Stimulated activated CD8-positive, alpha-beta memory T cell treated with anti-CD3 and anti-CD28 coated beads, Interleukin-7, amount 100 ng/mL, for 24 hours (primary cell): ENCODE results near the gene FAP.

Source experiments
- DNase-seq: peaks from one replicate; pipeline ENCODE4 v3.0.0-alpha.2; 2020; ENCODE audit warnings: low read depth

The FAP gene

GRCh38 chr2:162243294-162243693 is at the start of gene FAP:
Gene FAP, minus strand, starts transcription at chr2:162243445. Its CDS starts 118 bp downstream, at chr2:162243327.
- no peak for DNase-seq

GRCh38 chr2:162291748-162292147 is 48.5 kb upstream of the FAP start:
- no peak for DNase-seq

GRCh38 chr2:162282765-162283425 is 39.6 kb upstream of the FAP start:
- no peak for DNase-seq

- DNase-seq, result no peak
These were observed 37.4 kb upstream of the FAP start for GRCh38 chr2:162280654-162281053.

- DNase-seq, result no peak
These were observed 34.1 kb upstream of the FAP start for GRCh38 chr2:162277381-162277780.

GRCh38 chr2:162267996-162268395 is 24.8 kb upstream of the FAP start:
- no peak for DNase-seq

GRCh38 chr2:162267496-162267895 is 24.3 kb upstream of the FAP start:
- no peak for DNase-seq

- no peak for DNase-seq
These were observed 23.2 kb upstream of the FAP start for GRCh38 chr2:162266460-162266760.

GRCh38 chr2:162265666-162266459 is 22.6 kb upstream of the FAP start:
- DNase-seq, result no peak

- no peak for DNase-seq
These were observed 18.0 kb upstream of the FAP start for GRCh38 chr2:162261032-162261945.

- no peak for DNase-seq
These were observed 15.4 kb upstream of the FAP start for GRCh38 chr2:162258686-162259085.

- DNase-seq, result no peak
These were observed 14.9 kb upstream of the FAP start for GRCh38 chr2:162258169-162258568.

GRCh38 chr2:162257425-162257824 is 14.2 kb upstream of the FAP start:
- DNase-seq, result no peak

- no peak for DNase-seq
These were observed 13.3 kb upstream of the FAP start for GRCh38 chr2:162256591-162256991.

- DNase-seq, result no peak
These were observed 11.1 kb upstream of the FAP start for GRCh38 chr2:162254236-162254871.

GRCh38 chr2:162253435-162253834 is 10.2 kb upstream of the FAP start:
- no peak for DNase-seq

- DNase-seq, result no peak
These were observed 8.9 kb upstream of the FAP start for GRCh38 chr2:162252153-162252552.

GRCh38 chr2:162245781-162246180 is 2.5 kb upstream of the FAP start:
- no peak for DNase-seq

GRCh38 chr2:162245061-162245460 is 1.8 kb upstream of the FAP start:
- DNase-seq, result no peak

- DNase-seq, result no peak
These were observed 1.3 kb upstream of the FAP start for GRCh38 chr2:162244541-162245031.

- DNase-seq, result no peak
These were observed 470 bp upstream of the FAP start for GRCh38 chr2:162243715-162244114.
